ENCODE measurements around the gene HTRA3.

GRCh38 chr4:8292478-8293107 is 23.0 kb downstream of the HTRA3 start:
- TF ChIP-seq CTCF (conservative IDR thresholded peaks at IDR 0.05; ENCODE audit: low read length) (no peak), EZH2phosphoT487 (IDR thresholded peaks at IDR 0.05; ENCODE audit: borderline replicate concordance, low read depth, low read length) (no peak)
